Urinary bladder (tissue), 4 donors: ENCODE results near the gene HPS1. TPM values are rescaled to one million over a fixed set of nuclear protein-coding genes. Genes with fewer than 3 reads are reported as not detected.

Source experiments
- DNase-seq: peaks from one replicate; pipeline ENCODE4 v3.0.0-alpha.2; 2015; ENCODE audit errors: extremely low spot score
- H3K27ac ChIP-seq: one replicate; pipeline ENCODE4 v1.5.1; 2013; ENCODE audit warnings: low read depth, mild to moderate bottlenecking, moderate library complexity
- H3K36me3 ChIP-seq: one replicate; pipeline ENCODE4 v1.6.1; 2013; ENCODE audit warnings: mild to moderate bottlenecking, moderate library complexity; ENCODE audit not compliant: insufficient read depth
- H3K4me1 ChIP-seq: one replicate; pipeline ENCODE4 v1.6.1; 2013; ENCODE audit warnings: mild to moderate bottlenecking, moderate library complexity; ENCODE audit not compliant: insufficient read depth
- H3K4me3 ChIP-seq: one replicate; pipeline ENCODE4 v1.5.1; 2013; ENCODE audit warnings: low read depth, low read length
- WGBS: extraction: QIAGEN DNeasy Blood & Tissue Kit; methylation state at CpG from one replicate; pipeline ENCODE4 v1.1.7; 2013; 5-methylcytosine and 5-hydroxymethylcytosine counted together
- polyA plus RNA-seq: library from polyadenylated mRNA; stranded (reverse); fragments of 200-250 nt; gene quantifications from one replicate; pipeline ENCODE4 v1.2.3, GENCODE V29; 2013
- total RNA-seq: library from RNA; depleted of rRNA; stranded (reverse); fragments of >200 nt; gene quantifications from one replicate; pipeline ENCODE4 v1.2.3, GENCODE V29; 2014
- donor health status: healthy with polysubstance abuse.
- donor health status: healthy.

The HPS1 gene
- total and polyA plus RNA-seq, 2 donors: 14.6 to 54.6 TPM

- no peaks in the 10 kb centered on the region for H3K4me1 ChIP-seq
- no peaks in the 10 kb centered on the region for H3K36me3 ChIP-seq
- H3K27ac ChIP-seq: no peak overlapping the region
- no peak overlapping the region for H3K4me3 ChIP-seq
- 91% methylated on average over 21 of the region's 21 CpGs for WGBS
- no peak for DNase-seq
Observed at GRCh38 chr10:98417973-98418664, 28.6 kb downstream of the HPS1 start.

GRCh38 chr10:98417481-98417959 lies 29.2 kb downstream of the HPS1 start:
- WGBS: 92% methylated on average over 19 of the region's 19 CpGs
- Histone ChIP-seq H3K27ac (no peak overlapping the region), H3K4me3 (no peak overlapping the region), H3K4me1 (no peaks in the 10 kb centered on the region), H3K36me3 (no peaks in the 10 kb centered on the region)
- no peak for DNase-seq

GRCh38 chr10:98416606-98417388 lies 29.9 kb downstream of the HPS1 start:
- Histone ChIP-seq H3K4me1 (no peaks in the 10 kb centered on the region), H3K27ac (no peak overlapping the region), H3K4me3 (no peak overlapping the region), H3K36me3 (no peaks in the 10 kb centered on the region)
- 90% methylated on average over 18 of the region's 18 CpGs for WGBS
- no peak for DNase-seq

GRCh38 chr10:98415731-98416119 lies 31.0 kb downstream of the HPS1 start:
- H3K4me3 ChIP-seq: no peak overlapping the region
- no peaks in the 10 kb centered on the region for H3K4me1 ChIP-seq
- H3K36me3 ChIP-seq: no peaks in the 10 kb centered on the region
- DNase-seq: no peak
- 62% methylated on average over 8 of the region's 8 CpGs for WGBS
- no peak overlapping the region for H3K27ac ChIP-seq

- H3K4me3 ChIP-seq: peak within 1 kb of the TSS; percentile 58
- DNase-seq: peak; percentile 79
- H3K27ac ChIP-seq: peak within 1 kb of the TSS; percentile 90
- 29% methylated on average over 25 of the region's 25 CpGs for WGBS
- no peaks in the 10 kb centered on the region for H3K4me1 ChIP-seq
- H3K36me3 ChIP-seq: no peaks in the 10 kb centered on the region
Observed at GRCh38 chr10:98414932-98415730, 31.6 kb downstream of the HPS1 start, which contains the start of gene PYROXD2. TSS of gene PYROXD2 (minus strand) at chr10:98415182. CDS start at chr10:98415135, 47 bp downstream.

- 31% methylated on average over 3 of the region's 3 CpGs for WGBS
- Histone ChIP-seq H3K4me3 (peak overlapping the region; percentile 58), H3K27ac (peak overlapping the region; percentile 90), H3K4me1 (no peaks in the 10 kb centered on the region), H3K36me3 (no peaks in the 10 kb centered on the region)
- DNase-seq: no peak
Observed at GRCh38 chr10:98414578-98414931, 32.2 kb downstream of the HPS1 start.

GRCh38 chr10:98411768-98412167 lies 35.0 kb downstream of the HPS1 start:
- H3K4me1 ChIP-seq: no peaks in the 10 kb centered on the region
- no peak overlapping the region for H3K27ac ChIP-seq
- no peak for DNase-seq
- no peaks in the 10 kb centered on the region for H3K36me3 ChIP-seq
- H3K4me3 ChIP-seq: no peak overlapping the region
- 38% methylated on average over 1 of the region's 1 CpG for WGBS

GRCh38 chr10:98411166-98411565 lies 35.6 kb downstream of the HPS1 start:
- DNase-seq: no peak
- Histone ChIP-seq H3K36me3 (no peaks in the 10 kb centered on the region), H3K4me1 (no peaks in the 10 kb centered on the region), H3K4me3 (no peak overlapping the region), H3K27ac (no peak overlapping the region)
- WGBS: 87% methylated on average over 11 of the region's 11 CpGs

GRCh38 chr10:98410759-98411158 lies 36.0 kb downstream of the HPS1 start:
- no peak overlapping the region for H3K27ac ChIP-seq
- no peak for DNase-seq
- H3K4me1 ChIP-seq: no peaks in the 10 kb centered on the region
- no peaks in the 10 kb centered on the region for H3K36me3 ChIP-seq
- no peak overlapping the region for H3K4me3 ChIP-seq
- WGBS: 87% methylated on average over 10 of the region's 10 CpGs

- 99% methylated on average over 4 of the region's 4 CpGs for WGBS
- Histone ChIP-seq H3K27ac (no peak overlapping the region), H3K4me1 (no peaks in the 10 kb centered on the region), H3K4me3 (no peak overlapping the region), H3K36me3 (no peaks in the 10 kb centered on the region)
- DNase-seq: no peak
Observed at GRCh38 chr10:98410135-98410743, 36.5 kb downstream of the HPS1 start.

GRCh38 chr10:98408799-98409198 lies 37.9 kb downstream of the HPS1 start:
- no peak overlapping the region for H3K27ac ChIP-seq
- H3K4me3 ChIP-seq: no peak overlapping the region
- WGBS: 92% methylated on average over 4 of the region's 4 CpGs
- DNase-seq: no peak
- H3K4me1 ChIP-seq: no peaks in the 10 kb centered on the region
- H3K36me3 ChIP-seq: peaks cover 1% of the 10 kb centered on the region

GRCh38 chr10:98407744-98408241 lies 38.9 kb downstream of the HPS1 start:
- 97% methylated on average over 18 of the region's 18 CpGs for WGBS
- Histone ChIP-seq H3K4me1 (no peaks in the 10 kb centered on the region), H3K27ac (no peak overlapping the region), H3K4me3 (no peak overlapping the region), H3K36me3 (peaks cover 1% of the 10 kb centered on the region)
- DNase-seq: no peak
